Suprapubic skin (tissue), 4 donors: Measurements from ENCODE around the gene UCP3. TPM values are rescaled to one million over a fixed set of nuclear protein-coding genes. Genes with fewer than 3 reads are reported as not detected.

ENCODE experiments used
- DNase-seq, 2 donors: peaks; one replicate each; pipeline ENCODE4 v3.0.0-alpha.2; 2019; ENCODE audit warnings: low spot score in 2 of 2
- H3K27ac ChIP-seq: fragments of 200-600 bp; sonication (generic); one replicate; pipeline ENCODE4 v1.5.1; 2019
- H3K27me3 ChIP-seq: fragments of 200-600 bp; sonication (generic); one replicate; pipeline ENCODE4 v1.5.1; 2019
- H3K36me3 ChIP-seq: fragments of 200-600 bp; sonication (generic); one replicate; pipeline ENCODE4 v1.5.1; 2019
- H3K4me1 ChIP-seq: fragments of 200-600 bp; sonication (generic); one replicate; pipeline ENCODE4 v1.5.1; 2019
- H3K4me3 ChIP-seq: fragments of 200-600 bp; sonication (generic); one replicate; pipeline ENCODE4 v1.5.1; 2019; ENCODE audit warnings: mild to moderate bottlenecking
- H3K9me3 ChIP-seq: fragments of 200-600 bp; sonication (generic); one replicate; pipeline ENCODE4 v1.5.1; 2019
- EP300 ChIP-seq: sonication (generic); formaldehyde crosslinking; IDR thresholded peaks from one replicate; pipeline ENCODE4 v1.6.1; 2017; ENCODE audit warnings: antibody characterized with exemption
- POLR2A ChIP-seq, 2 donors: fragments of 450-650 bp; IDR thresholded peaks; one replicate each; pipeline ENCODE4 v1.6.1; 2017; ENCODE audit warnings: antibody characterized with exemption in 2 of 2, mild to moderate bottlenecking in 2 of 2, moderate library complexity in 2 of 2
- POLR2AphosphoS5 ChIP-seq, 3 donors: sonication (generic); formaldehyde crosslinking; IDR thresholded peaks; one replicate each; pipeline ENCODE4 v1.6.1; 2017; ENCODE audit warnings: antibody characterized with exemption in 3 of 3
- WGBS: methylation state at CpG from one replicate; pipeline ENCODE4 v1.1.5; 2018; 5-methylcytosine and 5-hydroxymethylcytosine counted together
- total RNA-seq, 4 donors: library from RNA; depleted of rRNA; stranded (reverse); fragments of >200 nt; gene quantifications; one replicate each; pipeline ENCODE4 v1.1.0, GENCODE V29; 2016
- TF ChIP-seq, protein P1 (sequence below), 2 donors: fragments of 200-600 bp in 1 of 2; fragments of 450-650 bp in 1 of 2; sonication (generic) in 1 of 2; IDR thresholded peaks; one replicate each; pipeline ENCODE4 v1.5.1; 2016 to 2019; ENCODE audit warnings: antibody characterized with exemption in 2 of 2, mild to moderate bottlenecking in 1 of 2, moderate library complexity in 1 of 2

The UCP3 gene, protein sequence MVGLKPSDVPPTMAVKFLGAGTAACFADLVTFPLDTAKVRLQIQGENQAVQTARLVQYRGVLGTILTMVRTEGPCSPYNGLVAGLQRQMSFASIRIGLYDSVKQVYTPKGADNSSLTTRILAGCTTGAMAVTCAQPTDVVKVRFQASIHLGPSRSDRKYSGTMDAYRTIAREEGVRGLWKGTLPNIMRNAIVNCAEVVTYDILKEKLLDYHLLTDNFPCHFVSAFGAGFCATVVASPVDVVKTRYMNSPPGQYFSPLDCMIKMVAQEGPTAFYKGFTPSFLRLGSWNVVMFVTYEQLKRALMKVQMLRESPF
- total RNA-seq, result 1 to 10 TPM; 2.3 to 6.6 (median 3.9) TPM

DNA sequence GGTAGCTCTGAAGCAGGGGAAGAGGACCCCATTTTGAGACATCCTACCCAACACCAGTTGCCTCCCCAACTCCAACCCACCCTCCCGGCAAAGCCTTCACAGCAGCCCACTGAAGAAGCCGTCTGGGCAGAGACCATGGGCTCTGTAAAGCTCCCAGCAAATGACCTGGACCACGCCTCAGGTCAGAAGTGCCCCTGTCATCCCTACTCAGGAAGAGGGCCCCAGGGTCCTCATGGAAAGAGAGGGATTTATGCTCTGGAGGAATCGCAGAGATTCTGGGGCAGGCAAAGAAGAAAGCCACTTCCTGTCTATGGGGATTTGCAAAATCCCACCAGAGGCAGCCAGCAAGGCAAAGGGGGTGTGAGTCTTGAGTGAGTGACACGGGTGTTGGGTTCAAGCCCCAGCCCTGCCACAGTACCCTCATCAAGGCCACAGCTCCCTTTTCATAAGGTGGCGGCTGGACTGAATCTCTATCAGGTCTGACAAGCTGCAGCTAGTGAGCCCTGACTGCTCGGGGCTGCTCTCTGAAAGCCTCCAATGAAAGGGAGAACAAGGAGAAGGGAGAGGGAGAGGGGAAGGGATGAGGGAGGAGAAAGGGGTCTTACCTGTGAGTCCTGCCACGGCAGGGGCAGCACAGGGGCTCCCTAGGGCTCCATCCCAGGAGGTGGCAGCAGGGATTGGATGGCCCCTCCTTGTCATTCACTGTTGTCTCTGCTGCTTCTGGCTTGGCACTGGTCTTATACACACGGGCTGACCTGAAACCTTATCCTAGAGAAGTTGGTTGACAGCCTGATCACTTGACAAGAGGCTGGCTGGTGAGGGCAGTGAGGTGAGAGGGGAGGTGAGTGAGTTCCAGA is at the start of gene UCP3:
UCP3 (minus strand) TSS at position 713 of the 857 bp plus-strand sequence. CDS start 2,043 bp downstream, outside the sequence.
- H3K9me3 ChIP-seq, result no peaks in the 10 kb centered on the region
- TF ChIP-seq POLR2A (IDR thresholded peaks at IDR 0.05) (no peak), EP300 (no peak), POLR2AphosphoS5 (IDR thresholded peaks at IDR 0.05) (no peak)
- TF ChIP-seq, protein P1, sequence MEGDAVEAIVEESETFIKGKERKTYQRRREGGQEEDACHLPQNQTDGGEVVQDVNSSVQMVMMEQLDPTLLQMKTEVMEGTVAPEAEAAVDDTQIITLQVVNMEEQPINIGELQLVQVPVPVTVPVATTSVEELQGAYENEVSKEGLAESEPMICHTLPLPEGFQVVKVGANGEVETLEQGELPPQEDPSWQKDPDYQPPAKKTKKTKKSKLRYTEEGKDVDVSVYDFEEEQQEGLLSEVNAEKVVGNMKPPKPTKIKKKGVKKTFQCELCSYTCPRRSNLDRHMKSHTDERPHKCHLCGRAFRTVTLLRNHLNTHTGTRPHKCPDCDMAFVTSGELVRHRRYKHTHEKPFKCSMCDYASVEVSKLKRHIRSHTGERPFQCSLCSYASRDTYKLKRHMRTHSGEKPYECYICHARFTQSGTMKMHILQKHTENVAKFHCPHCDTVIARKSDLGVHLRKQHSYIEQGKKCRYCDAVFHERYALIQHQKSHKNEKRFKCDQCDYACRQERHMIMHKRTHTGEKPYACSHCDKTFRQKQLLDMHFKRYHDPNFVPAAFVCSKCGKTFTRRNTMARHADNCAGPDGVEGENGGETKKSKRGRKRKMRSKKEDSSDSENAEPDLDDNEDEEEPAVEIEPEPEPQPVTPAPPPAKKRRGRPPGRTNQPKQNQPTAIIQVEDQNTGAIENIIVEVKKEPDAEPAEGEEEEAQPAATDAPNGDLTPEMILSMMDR (IDR thresholded peaks at IDR 0.05), result no peak
- DNase-seq, result no peak
- peaks cover 18% of the 10 kb centered on the region for H3K36me3 ChIP-seq
- peaks cover 21% of the 10 kb centered on the region for H3K4me1 ChIP-seq
- 74% methylated on average over 9 of the region's 9 CpGs for WGBS
- H3K4me3 ChIP-seq, result no peak within 1 kb of the TSS
- H3K27ac ChIP-seq, result no peak within 1 kb of the TSS
- H3K27me3 ChIP-seq, result no peaks in the 10 kb centered on the region

DNA sequence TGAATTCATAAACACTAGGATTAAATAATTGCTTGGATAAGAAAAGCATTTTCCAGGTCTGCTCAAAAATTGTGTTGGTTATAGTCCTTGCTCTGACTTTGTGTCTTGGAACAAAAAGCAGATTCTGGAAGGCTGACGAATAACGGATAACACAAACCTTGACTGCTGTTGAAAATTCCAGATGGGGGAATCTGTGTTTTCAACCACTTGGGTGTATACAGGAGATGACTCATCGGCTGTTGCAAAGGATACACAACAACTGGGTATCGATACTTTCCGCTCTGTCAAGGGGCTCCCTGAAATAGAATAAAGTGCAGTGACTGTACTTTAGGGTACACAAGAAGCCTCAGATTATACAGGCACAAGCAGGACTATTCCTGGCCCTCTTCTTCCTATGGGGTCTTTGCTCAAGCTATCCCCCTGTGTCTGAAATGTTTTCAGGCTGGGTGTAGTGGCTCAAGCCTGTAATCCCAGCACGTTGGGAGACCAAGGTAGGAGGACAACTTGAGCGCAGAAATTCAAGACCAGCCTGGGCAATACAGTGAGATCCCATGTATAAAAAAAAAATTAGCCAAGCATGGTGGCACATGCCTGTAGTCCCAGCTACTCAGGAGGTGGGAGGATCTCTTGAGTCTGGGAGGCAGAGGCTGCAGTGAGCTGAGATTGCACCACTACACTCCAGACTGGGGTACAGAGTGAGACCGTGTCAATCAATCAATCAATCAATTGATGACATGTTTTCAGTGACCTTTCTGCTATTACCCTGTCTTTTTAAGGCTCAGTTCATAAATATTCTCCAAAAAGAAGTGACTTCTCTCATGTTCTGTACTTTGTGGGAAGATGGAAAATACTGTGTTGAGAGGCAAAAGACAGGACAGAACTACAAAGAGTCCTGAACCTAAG is 48.6 kb upstream of the UCP3 start:
- H3K27me3 ChIP-seq, result no peaks in the 10 kb centered on the region
- TF ChIP-seq POLR2A (IDR thresholded peaks at IDR 0.05), result no peak
- no peak for TF ChIP-seq POLR2AphosphoS5 (IDR thresholded peaks at IDR 0.05)
- no peak for TF ChIP-seq EP300
- TF ChIP-seq, protein P1 (IDR thresholded peaks at IDR 0.05), result no peak
- no peak for DNase-seq
- H3K9me3 ChIP-seq, result no peaks in the 10 kb centered on the region
- no peaks in the 10 kb centered on the region for H3K4me1 ChIP-seq
- H3K4me3 ChIP-seq, result no peak overlapping the region
- H3K27ac ChIP-seq, result no peak overlapping the region
- WGBS, result 86% methylated on average over 8 of the region's 8 CpGs
- peaks cover 12% of the 10 kb centered on the region for H3K36me3 ChIP-seq

DNA sequence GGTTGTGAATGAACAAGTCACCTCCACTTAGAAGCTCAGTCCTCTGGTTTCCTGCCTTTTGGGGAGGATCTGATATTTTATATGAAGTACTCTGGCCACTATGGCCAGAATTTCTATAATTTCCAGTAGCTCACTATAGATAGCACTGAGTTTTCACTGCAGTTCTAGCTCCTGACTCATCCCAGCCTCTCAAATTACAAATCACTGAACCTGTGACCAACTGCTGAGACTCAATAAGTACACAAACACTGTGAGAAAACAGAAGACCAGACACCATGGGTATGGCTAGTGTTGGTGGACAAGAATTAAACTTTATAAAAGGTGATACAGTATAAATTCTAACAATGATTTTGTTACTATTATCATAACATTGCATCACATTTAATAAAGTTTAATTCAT is 47.1 kb upstream of the UCP3 start:
- Histone ChIP-seq H3K4me1 (no peaks in the 10 kb centered on the region), H3K27ac (no peak overlapping the region), H3K27me3 (no peaks in the 10 kb centered on the region), H3K36me3 (peaks cover 15% of the 10 kb centered on the region), H3K4me3 (no peak overlapping the region), H3K9me3 (no peaks in the 10 kb centered on the region)
- DNase-seq, result no peak
- TF ChIP-seq POLR2AphosphoS5 (IDR thresholded peaks at IDR 0.05), result no peak
- no peak for TF ChIP-seq POLR2A (IDR thresholded peaks at IDR 0.05)
- TF ChIP-seq, protein P1 (IDR thresholded peaks at IDR 0.05), result no peak
- no peak for TF ChIP-seq EP300

DNA sequence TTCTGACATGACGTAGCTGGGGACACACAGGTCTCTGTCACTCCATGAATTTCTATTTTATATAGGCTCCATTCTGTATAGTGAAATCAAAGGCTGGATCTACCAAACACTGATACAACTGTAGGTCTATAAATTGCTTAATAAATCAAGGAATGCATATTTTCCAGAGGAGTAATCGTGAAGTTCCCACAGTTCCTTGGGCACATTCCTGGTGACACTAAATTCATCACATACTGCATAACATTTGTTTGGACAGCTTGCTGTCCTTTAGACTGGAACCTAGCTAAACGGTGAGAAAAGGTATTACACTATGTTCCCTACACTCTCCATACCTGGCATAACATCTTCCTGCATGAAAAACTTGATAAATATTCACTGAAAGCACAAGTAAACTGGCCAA is 41.6 kb upstream of the UCP3 start:
- no peak overlapping the region for H3K4me3 ChIP-seq
- peaks cover 42% of the 10 kb centered on the region for H3K36me3 ChIP-seq
- 96% methylated on average over 3 of the region's 3 CpGs for WGBS
- TF ChIP-seq POLR2AphosphoS5 (IDR thresholded peaks at IDR 0.05), result no peak
- TF ChIP-seq, protein P1 (IDR thresholded peaks at IDR 0.05), result no peak
- TF ChIP-seq EP300, result no peak
- no peak for TF ChIP-seq POLR2A (IDR thresholded peaks at IDR 0.05)
- no peak for DNase-seq
- H3K4me1 ChIP-seq, result no peaks in the 10 kb centered on the region
- H3K27ac ChIP-seq, result no peak overlapping the region
- no peaks in the 10 kb centered on the region for H3K9me3 ChIP-seq
- H3K27me3 ChIP-seq, result no peaks in the 10 kb centered on the region
